HFFc6 (cell line): ENCODE measurements around the gene FEM1C. TPM values are rescaled to one million over a fixed set of nuclear protein-coding genes. Genes with fewer than 3 reads are reported as not detected.

Experiments used
- DNase-seq: peaks from one replicate; pipeline ENCODE4 v3.0.0-alpha.2; 2018
- H3K27ac Mint-ChIP-seq: 2 replicates; pipeline ENCODE4 v1.8.0; 2020; ENCODE audit warnings: mild to moderate bottlenecking, mixed read lengths
- H3K27me3 Mint-ChIP-seq: 2 replicates; pipeline ENCODE4 v1.8.0; 2021; ENCODE audit warnings: mild to moderate bottlenecking, moderate library complexity, mixed read lengths; ENCODE audit not compliant: insufficient read depth
- H3K36me3 Mint-ChIP-seq: 2 replicates; pipeline ENCODE4 v1.8.0; 2021; ENCODE audit warnings: low read depth, mixed read lengths
- H3K4me1 Mint-ChIP-seq: 2 replicates; pipeline ENCODE4 v1.8.0; 2020; ENCODE audit warnings: low read depth, mixed read lengths
- H3K4me3 Mint-ChIP-seq: 2 replicates; pipeline ENCODE4 v1.8.0; 2020; ENCODE audit warnings: mild to moderate bottlenecking, moderate library complexity, mixed read lengths
- H3K9me3 Mint-ChIP-seq: 2 replicates; pipeline ENCODE4 v1.8.0; 2020; ENCODE audit warnings: mild to moderate bottlenecking, mixed read lengths
- total RNA-seq, 6 experiments: library from RNA; stranded (reverse); fragmentation: NEBNext Ultra II Directional; extraction: Animal tissue kit (Norgen Biotek cat#: 25700); gene quantifications; 2 replicates in 1 of 6; 3 replicates in 5 of 6; pipeline ENCODE4 v1.2.3, GENCODE V29; 2021
- TF ChIP-seq, protein P1 (sequence below): fragments of 200-600 bp; sonication (generic); IDR thresholded peaks from 2 replicates; pipeline ENCODE4 v1.5.0; 2021; ENCODE audit warnings: antibody characterized with exemption, mild to moderate bottlenecking

Gene FEM1C
- total RNA-seq, 6 experiments from 2014 or later, result 12.1 to 15.9 (median 14.9) TPM

GRCh38 chr5:115501464-115502210 is 42.9 kb downstream of the FEM1C start:
- Mint-ChIP-seq H3K4me3 (no peak overlapping the region), H3K27me3 (peaks cover 2% of the 10 kb centered on the region), H3K27ac (no peak overlapping the region), H3K36me3 (no peaks in the 10 kb centered on the region), H3K4me1 (no peaks in the 10 kb centered on the region), H3K9me3 (no peaks in the 10 kb centered on the region)
- DNase-seq, result no peak
- TF ChIP-seq, protein P1, sequence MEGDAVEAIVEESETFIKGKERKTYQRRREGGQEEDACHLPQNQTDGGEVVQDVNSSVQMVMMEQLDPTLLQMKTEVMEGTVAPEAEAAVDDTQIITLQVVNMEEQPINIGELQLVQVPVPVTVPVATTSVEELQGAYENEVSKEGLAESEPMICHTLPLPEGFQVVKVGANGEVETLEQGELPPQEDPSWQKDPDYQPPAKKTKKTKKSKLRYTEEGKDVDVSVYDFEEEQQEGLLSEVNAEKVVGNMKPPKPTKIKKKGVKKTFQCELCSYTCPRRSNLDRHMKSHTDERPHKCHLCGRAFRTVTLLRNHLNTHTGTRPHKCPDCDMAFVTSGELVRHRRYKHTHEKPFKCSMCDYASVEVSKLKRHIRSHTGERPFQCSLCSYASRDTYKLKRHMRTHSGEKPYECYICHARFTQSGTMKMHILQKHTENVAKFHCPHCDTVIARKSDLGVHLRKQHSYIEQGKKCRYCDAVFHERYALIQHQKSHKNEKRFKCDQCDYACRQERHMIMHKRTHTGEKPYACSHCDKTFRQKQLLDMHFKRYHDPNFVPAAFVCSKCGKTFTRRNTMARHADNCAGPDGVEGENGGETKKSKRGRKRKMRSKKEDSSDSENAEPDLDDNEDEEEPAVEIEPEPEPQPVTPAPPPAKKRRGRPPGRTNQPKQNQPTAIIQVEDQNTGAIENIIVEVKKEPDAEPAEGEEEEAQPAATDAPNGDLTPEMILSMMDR, result no peak

GRCh38 chr5:115500225-115500624 is 44.4 kb downstream of the FEM1C start:
- Mint-ChIP-seq H3K4me1 (no peaks in the 10 kb centered on the region), H3K36me3 (no peaks in the 10 kb centered on the region), H3K9me3 (no peaks in the 10 kb centered on the region), H3K4me3 (no peak overlapping the region), H3K27ac (no peak overlapping the region), H3K27me3 (peaks cover 2% of the 10 kb centered on the region)
- no peak for DNase-seq
- TF ChIP-seq, protein P1, result no peak

DNA sequence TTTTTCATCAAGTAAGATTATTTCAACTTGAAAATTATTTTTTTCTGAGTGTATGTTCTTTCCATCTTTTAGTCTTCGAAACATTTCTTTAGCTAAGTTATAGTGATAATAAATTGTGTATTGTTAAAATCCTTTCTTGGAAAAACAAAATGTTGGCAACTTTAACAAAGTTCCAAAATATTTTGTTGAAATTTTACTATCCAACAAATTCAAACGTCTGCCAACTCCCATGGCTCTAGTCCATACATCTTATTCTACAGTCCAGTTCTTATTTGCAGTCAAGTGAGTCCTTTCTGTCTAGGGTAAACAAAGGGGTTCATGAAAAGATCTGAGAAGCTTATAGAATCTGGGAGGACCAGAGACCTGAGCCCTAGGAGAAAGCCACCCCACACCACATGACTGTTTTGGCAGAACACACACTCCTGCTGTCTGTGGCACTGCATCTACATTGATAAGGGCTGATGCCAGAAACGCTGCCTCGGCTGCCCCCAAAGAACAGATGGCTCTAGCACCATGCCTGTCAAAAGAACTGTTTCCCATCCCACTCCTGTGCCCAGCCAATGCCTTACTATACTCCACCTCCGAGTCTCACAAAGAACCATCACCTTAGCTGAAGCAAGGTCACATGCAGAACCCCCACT is 47.5 kb downstream of the FEM1C start:
- H3K27ac Mint-ChIP-seq, result no peak overlapping the region
- H3K27me3 Mint-ChIP-seq, result peaks cover 4% of the 10 kb centered on the region
- peaks cover 12% of the 10 kb centered on the region for H3K4me1 Mint-ChIP-seq
- TF ChIP-seq, protein P1, result no peak
- H3K9me3 Mint-ChIP-seq, result no peaks in the 10 kb centered on the region
- no peaks in the 10 kb centered on the region for H3K36me3 Mint-ChIP-seq
- no peak overlapping the region for H3K4me3 Mint-ChIP-seq
- no peak for DNase-seq

DNA sequence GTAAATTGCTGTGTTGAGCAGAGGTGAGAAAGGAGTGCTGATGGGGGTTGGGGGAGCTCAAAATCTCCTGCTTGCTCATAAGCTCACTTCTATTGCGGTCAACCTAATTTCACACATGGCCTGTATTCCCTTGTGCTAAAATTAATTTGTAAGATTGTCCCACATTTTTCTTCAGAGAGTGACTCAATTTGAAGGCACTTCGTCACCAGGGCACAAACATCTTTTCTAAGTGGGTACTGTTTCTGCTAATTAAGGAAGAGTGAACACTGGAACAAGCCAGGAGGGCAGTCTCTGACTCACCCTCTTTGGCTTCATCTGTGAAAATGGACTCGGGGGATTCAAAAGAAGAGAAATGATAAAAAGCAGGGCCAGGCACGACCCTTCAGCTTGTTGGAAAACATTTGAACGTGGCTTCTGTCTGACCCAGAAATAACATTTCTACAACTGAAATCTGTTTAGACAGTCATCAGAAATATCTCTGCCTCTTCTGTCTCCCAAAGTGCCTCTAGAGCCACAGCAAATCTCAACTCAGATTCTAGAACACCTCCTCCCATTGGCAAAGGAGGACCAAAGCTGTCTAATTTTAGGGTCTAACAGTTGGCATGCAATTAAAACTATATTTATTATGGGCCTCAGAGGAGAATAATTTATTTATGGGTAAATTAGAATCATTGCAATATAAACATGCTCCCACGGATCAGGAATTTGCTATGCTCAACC is 49.8 kb downstream of the FEM1C start:
- TF ChIP-seq, protein P1, result no peak
- no peak for DNase-seq
- no peaks in the 10 kb centered on the region for H3K9me3 Mint-ChIP-seq
- no peak overlapping the region for H3K4me3 Mint-ChIP-seq
- H3K27ac Mint-ChIP-seq, result no peak overlapping the region
- no peaks in the 10 kb centered on the region for H3K36me3 Mint-ChIP-seq
- H3K4me1 Mint-ChIP-seq, result peaks cover 12% of the 10 kb centered on the region
- H3K27me3 Mint-ChIP-seq, result peaks cover 4% of the 10 kb centered on the region; the same call in 1 of the 2 replicates

- Mint-ChIP-seq H3K4me1 (peaks cover 12% of the 10 kb centered on the region), H3K4me3 (no peak overlapping the region), H3K27ac (no peak overlapping the region), H3K27me3 (peaks cover 4% of the 10 kb centered on the region), H3K36me3 (no peaks in the 10 kb centered on the region), H3K9me3 (no peaks in the 10 kb centered on the region)
- no peak for DNase-seq
- TF ChIP-seq, protein P1, result no peak
Measured at GRCh38 chr5:115490596-115490995, 54.0 kb downstream of the FEM1C start.
